Measurements from ENCODE around the gene KRTAP25-1. TPM values are rescaled to one million over a fixed set of nuclear protein-coding genes. Genes with fewer than 3 reads are reported as not detected.

Gene KRTAP25-1
- total RNA-seq, 4 donors from 2014 or later: not detected

DNA sequence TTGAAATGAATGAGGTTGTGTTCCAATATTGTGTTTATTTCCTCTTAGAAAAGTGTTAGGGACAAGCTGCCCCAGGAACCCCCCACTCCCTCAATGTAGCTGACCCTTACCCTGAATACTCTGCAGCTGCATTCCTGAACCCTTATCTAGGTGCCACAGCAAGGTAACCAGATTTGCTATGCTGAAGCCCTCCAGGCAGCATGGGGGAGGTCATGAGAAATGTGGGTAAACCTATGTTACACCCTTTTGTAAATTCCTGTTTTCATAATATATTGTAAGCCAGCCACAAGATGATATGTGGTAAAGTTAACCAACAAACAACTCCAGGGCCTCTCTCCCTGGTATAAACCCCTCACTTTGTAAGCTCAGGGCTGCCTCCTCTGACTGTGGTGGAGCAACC lies 45.6 kb downstream of the KRTAP25-1 start:
- Histone ChIP-seq H3K4me1 (no peaks in the 10 kb centered on the region), H3K27me3 (no peaks in the 10 kb centered on the region), H3K36me3 (no peaks in the 10 kb centered on the region), H3K4me3 (no peak overlapping the region), H3K27ac (replicated peaks in 1 of 4) (no peak overlapping the region), H3K9me3 (no peaks in the 10 kb centered on the region)
- no peak for DNase-seq (ENCODE audit: extremely low spot score)
- intact Hi-C loops (cut with DNase I): no loop called here
- TF ChIP-seq, protein P1, sequence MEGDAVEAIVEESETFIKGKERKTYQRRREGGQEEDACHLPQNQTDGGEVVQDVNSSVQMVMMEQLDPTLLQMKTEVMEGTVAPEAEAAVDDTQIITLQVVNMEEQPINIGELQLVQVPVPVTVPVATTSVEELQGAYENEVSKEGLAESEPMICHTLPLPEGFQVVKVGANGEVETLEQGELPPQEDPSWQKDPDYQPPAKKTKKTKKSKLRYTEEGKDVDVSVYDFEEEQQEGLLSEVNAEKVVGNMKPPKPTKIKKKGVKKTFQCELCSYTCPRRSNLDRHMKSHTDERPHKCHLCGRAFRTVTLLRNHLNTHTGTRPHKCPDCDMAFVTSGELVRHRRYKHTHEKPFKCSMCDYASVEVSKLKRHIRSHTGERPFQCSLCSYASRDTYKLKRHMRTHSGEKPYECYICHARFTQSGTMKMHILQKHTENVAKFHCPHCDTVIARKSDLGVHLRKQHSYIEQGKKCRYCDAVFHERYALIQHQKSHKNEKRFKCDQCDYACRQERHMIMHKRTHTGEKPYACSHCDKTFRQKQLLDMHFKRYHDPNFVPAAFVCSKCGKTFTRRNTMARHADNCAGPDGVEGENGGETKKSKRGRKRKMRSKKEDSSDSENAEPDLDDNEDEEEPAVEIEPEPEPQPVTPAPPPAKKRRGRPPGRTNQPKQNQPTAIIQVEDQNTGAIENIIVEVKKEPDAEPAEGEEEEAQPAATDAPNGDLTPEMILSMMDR (IDR thresholded peaks at IDR 0.05): no peak
- TF ChIP-seq EP300 (IDR thresholded peaks at IDR 0.05) (no peak), POLR2A (IDR thresholded peaks at IDR 0.05; ENCODE audit: low read depth) (no peak), POLR2AphosphoS5 (IDR thresholded peaks at IDR 0.05) (no peak)

GRCh38 chr21:30240661-30241060 lies 48.7 kb downstream of the KRTAP25-1 start:
- H3K9me3 ChIP-seq: no peaks in the 10 kb centered on the region
- no peaks in the 10 kb centered on the region for H3K4me1 ChIP-seq
- intact Hi-C loops (cut with DNase I): no loop called here
- H3K36me3 ChIP-seq: no peaks in the 10 kb centered on the region
- H3K4me3 ChIP-seq: no peak overlapping the region
- 80% methylated on average over 3 of the region's 3 CpGs for WGBS
- no peak for TF ChIP-seq EP300 (IDR thresholded peaks at IDR 0.05)
- TF ChIP-seq, protein P1 (IDR thresholded peaks at IDR 0.05): no peak
- TF ChIP-seq POLR2A (IDR thresholded peaks at IDR 0.05; ENCODE audit: low read depth): no peak
- TF ChIP-seq POLR2AphosphoS5 (IDR thresholded peaks at IDR 0.05): no peak
- DNase-seq (ENCODE audit: extremely low spot score): no peak
- no peaks in the 10 kb centered on the region for H3K27me3 ChIP-seq
- H3K27ac ChIP-seq (replicated peaks in 1 of 4): no peak overlapping the region

Other genes with a start within 250 kb of the KRTAP25-1 start
- gene CLDN17, start 122.7 kb downstream of the KRTAP25-1 start, total RNA-seq: not detected
- not detected for gene CLDN8, start 73.4 kb downstream of the KRTAP25-1 start, total RNA-seq
- not detected for gene KRTAP24-1, start 6.6 kb downstream of the KRTAP25-1 start, total RNA-seq
- not detected for gene KRTAP26-1, start 30.8 kb upstream of the KRTAP25-1 start, total RNA-seq
- not detected for gene KRTAP27-1, start 48.2 kb upstream of the KRTAP25-1 start, total RNA-seq
- not detected for gene KRTAP23-1, start 59.1 kb upstream of the KRTAP25-1 start, total RNA-seq
- gene KRTAP13-2, start 82.8 kb upstream of the KRTAP25-1 start, total RNA-seq: not detected
- gene KRTAP13-1, start 106.5 kb upstream of the KRTAP25-1 start, total RNA-seq: not detected
- gene KRTAP13-3, start 136.4 kb upstream of the KRTAP25-1 start, total RNA-seq: not detected
- not detected for gene KRTAP13-4, start 140.7 kb upstream of the KRTAP25-1 start, total RNA-seq
- gene KRTAP15-1, start 150.8 kb upstream of the KRTAP25-1 start, total RNA-seq: not detected
- not detected for gene KRTAP19-1, start 190.9 kb upstream of the KRTAP25-1 start, total RNA-seq
- not detected for gene KRTAP19-2, start 197.9 kb upstream of the KRTAP25-1 start, total RNA-seq
- not detected for gene KRTAP19-3, start 202.5 kb upstream of the KRTAP25-1 start, total RNA-seq
- gene KRTAP19-4, start 207.7 kb upstream of the KRTAP25-1 start, total RNA-seq: not detected
- not detected for gene KRTAP19-5, start 212.6 kb upstream of the KRTAP25-1 start, total RNA-seq